SU-DHL-6 (cell line): ENCODE results near the gene SPSB1.

Experiments
- H2AFZ ChIP-seq: fragments of 200-600 bp; sonication (generic); 2 replicates; pipeline ENCODE4 v1.6.1; 2014; ENCODE audit warnings: low read depth, mild to moderate bottlenecking, moderate library complexity, mixed read lengths, antibody characterized with exemption, low read length; ENCODE audit not compliant: severe bottlenecking
- H3F3A ChIP-seq: fragments of 200-600 bp; shearing (Covaris generic); 2 replicates; pipeline ENCODE4 v1.6.0; 2016; ENCODE audit warnings: antibody characterized with exemption, mild to moderate bottlenecking; ENCODE audit not compliant: insufficient read depth
- H3K27ac ChIP-seq: fragments of 200-600 bp; sonication (generic); 2 replicates; pipeline ENCODE4 v1.5.1; 2016; ENCODE audit warnings: low read depth, mild to moderate bottlenecking, low read length, moderate library complexity, mixed read lengths
- H3K27me3 ChIP-seq: fragments of 200-600 bp; sonication (generic), shearing (Covaris generic); 2 replicates; pipeline ENCODE4 v1.6.0; 2014; ENCODE audit warnings: mild to moderate bottlenecking, low read length
- H3K36me3 ChIP-seq: fragments of 200-600 bp; sonication (generic); 2 replicates; pipeline ENCODE4 v1.6.1; 2014; ENCODE audit warnings: mild to moderate bottlenecking, low read length, mixed read lengths
- H3K4me2 ChIP-seq: fragments of 300-600, 200-600 bp; shearing (Covaris generic), sonication (generic); 2 replicates; pipeline ENCODE4 v1.6.0; 2014; ENCODE audit warnings: low read length, low read depth, mild to moderate bottlenecking; ENCODE audit not compliant: poor library complexity, severe bottlenecking
- H3K4me3 ChIP-seq: fragments of 200-600 bp; sonication (generic); 2 replicates; pipeline ENCODE4 v1.5.1; 2014; ENCODE audit warnings: antibody characterized with exemption, low read length, mild to moderate bottlenecking, mixed read lengths; ENCODE audit not compliant: insufficient read depth, poor library complexity, severe bottlenecking
- H3K79me2 ChIP-seq: fragments of 200-600 bp; sonication (generic); 2 replicates; pipeline ENCODE4 v1.6.1; 2014; ENCODE audit warnings: mild to moderate bottlenecking, low read length, moderate library complexity; ENCODE audit not compliant: insufficient read depth
- H3K9ac ChIP-seq: fragments of 200-600 bp; sonication (generic); 2 replicates; pipeline ENCODE4 v1.7.0; 2014; ENCODE audit warnings: mild to moderate bottlenecking, low read length
- H3K9me2 ChIP-seq: fragments of 200-600 bp; sonication (generic); replicated peaks from 2 replicates; pipeline ENCODE4 v1.6.1; 2014; ENCODE audit warnings: low read length; ENCODE audit not compliant: insufficient read depth
- H3K9me3 ChIP-seq: fragments of 200-600 bp; sonication (generic); 2 replicates; pipeline ENCODE4 v1.6.1; 2014; ENCODE audit warnings: low read length, mixed read lengths; ENCODE audit not compliant: insufficient read depth
- H4K20me1 ChIP-seq: fragments of 200-600 bp; sonication (generic); 2 replicates; pipeline ENCODE4 v1.6.1; 2014; ENCODE audit warnings: low read depth, mild to moderate bottlenecking, antibody characterized with exemption, low read length, moderate library complexity, mixed read lengths
- EZH2phosphoT487 ChIP-seq: fragments of 200-600 bp; sonication (generic), shearing (Covaris generic); conservative IDR thresholded peaks from 2 replicates; pipeline ENCODE4 v1.6.1; 2018; ENCODE audit warnings: mild to moderate bottlenecking, antibody characterized with exemption, low read length, moderate library complexity, mixed read lengths
- TF ChIP-seq, protein P1 (sequence below): fragments of 200-600 bp; sonication (generic); IDR thresholded peaks from one replicate; pipeline ENCODE4 v1.5.1; 2017; ENCODE audit warnings: antibody characterized with exemption, mild to moderate bottlenecking, low read length, moderate library complexity; ENCODE audit not compliant: insufficient read depth, poor library complexity, severe bottlenecking

The SPSB1 gene

GRCh38 chr1:9275161-9275560, 17.5 kb upstream of the SPSB1 start:
- Histone ChIP-seq H3K9me3 (no peaks in the 10 kb centered on the region), H4K20me1 (no peaks in the 10 kb centered on the region), H3K4me3 (no peak overlapping the region), H3K9me2 (no peaks in the 10 kb centered on the region), H3K9ac (no peak overlapping the region), H3K79me2 (no peaks in the 10 kb centered on the region), H3K27ac (no peak overlapping the region), H3F3A (no peaks in the 10 kb centered on the region), H2AFZ (no peak overlapping the region), H3K4me2 (no peak overlapping the region), H3K36me3 (no peaks in the 10 kb centered on the region), H3K27me3 (no peaks in the 10 kb centered on the region)
- no peak for TF ChIP-seq EZH2phosphoT487
- TF ChIP-seq, protein P1, sequence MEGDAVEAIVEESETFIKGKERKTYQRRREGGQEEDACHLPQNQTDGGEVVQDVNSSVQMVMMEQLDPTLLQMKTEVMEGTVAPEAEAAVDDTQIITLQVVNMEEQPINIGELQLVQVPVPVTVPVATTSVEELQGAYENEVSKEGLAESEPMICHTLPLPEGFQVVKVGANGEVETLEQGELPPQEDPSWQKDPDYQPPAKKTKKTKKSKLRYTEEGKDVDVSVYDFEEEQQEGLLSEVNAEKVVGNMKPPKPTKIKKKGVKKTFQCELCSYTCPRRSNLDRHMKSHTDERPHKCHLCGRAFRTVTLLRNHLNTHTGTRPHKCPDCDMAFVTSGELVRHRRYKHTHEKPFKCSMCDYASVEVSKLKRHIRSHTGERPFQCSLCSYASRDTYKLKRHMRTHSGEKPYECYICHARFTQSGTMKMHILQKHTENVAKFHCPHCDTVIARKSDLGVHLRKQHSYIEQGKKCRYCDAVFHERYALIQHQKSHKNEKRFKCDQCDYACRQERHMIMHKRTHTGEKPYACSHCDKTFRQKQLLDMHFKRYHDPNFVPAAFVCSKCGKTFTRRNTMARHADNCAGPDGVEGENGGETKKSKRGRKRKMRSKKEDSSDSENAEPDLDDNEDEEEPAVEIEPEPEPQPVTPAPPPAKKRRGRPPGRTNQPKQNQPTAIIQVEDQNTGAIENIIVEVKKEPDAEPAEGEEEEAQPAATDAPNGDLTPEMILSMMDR = no peak

DNA sequence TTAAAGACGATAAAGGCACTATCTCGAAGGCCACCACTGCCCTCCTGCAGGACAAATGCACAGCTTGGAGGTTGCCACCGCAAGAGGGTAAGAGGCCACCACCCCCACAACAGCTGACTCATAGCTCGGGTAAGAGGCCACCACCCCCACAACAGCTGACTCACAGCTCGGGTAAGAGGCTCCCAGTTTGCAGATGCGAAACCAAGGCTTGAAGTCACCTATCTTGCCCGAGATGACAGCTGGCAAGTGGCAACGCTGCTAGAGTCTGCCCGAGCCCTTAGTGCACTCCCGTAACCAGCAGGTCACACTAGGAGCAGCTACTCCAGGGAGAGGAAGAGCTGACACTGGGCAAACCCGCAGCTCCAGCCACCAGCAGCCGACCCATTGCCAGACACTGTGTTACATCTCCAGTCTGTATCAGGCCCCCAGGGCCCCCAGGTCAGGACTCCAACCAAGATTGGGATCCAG, 17.1 kb upstream of the SPSB1 start:
- Histone ChIP-seq H3K27me3 (no peaks in the 10 kb centered on the region), H3K36me3 (no peaks in the 10 kb centered on the region), H2AFZ (no peak overlapping the region), H3K9ac (no peak overlapping the region), H3K9me3 (no peaks in the 10 kb centered on the region), H3K4me2 (no peak overlapping the region), H3K9me2 (no peaks in the 10 kb centered on the region), H3F3A (no peaks in the 10 kb centered on the region), H3K79me2 (no peaks in the 10 kb centered on the region), H4K20me1 (no peaks in the 10 kb centered on the region), H3K27ac (no peak overlapping the region), H3K4me3 (no peak overlapping the region)
- no peak for TF ChIP-seq EZH2phosphoT487
- TF ChIP-seq, protein P1 = no peak

- Histone ChIP-seq H3K27me3 (no peaks in the 10 kb centered on the region), H3K79me2 (no peaks in the 10 kb centered on the region), H2AFZ (no peak overlapping the region), H4K20me1 (no peaks in the 10 kb centered on the region), H3K9me3 (no peaks in the 10 kb centered on the region), H3K4me2 (no peak overlapping the region), H3K4me3 (no peak overlapping the region), H3K36me3 (no peaks in the 10 kb centered on the region), H3F3A (no peaks in the 10 kb centered on the region), H3K27ac (no peak overlapping the region), H3K9me2 (no peaks in the 10 kb centered on the region), H3K9ac (no peak overlapping the region)
- TF ChIP-seq EZH2phosphoT487 = no peak
- TF ChIP-seq, protein P1 = no peak
These were observed 14.6 kb upstream of the SPSB1 start for GRCh38 chr1:9278116-9278515.
